ENCODE data around the gene RCOR1.

- no peak for TF ChIP-seq EZH2 (IDR thresholded peaks at IDR 0.05; ENCODE audit: borderline replicate concordance, insufficient read depth, low read length, poor library complexity, severe bottlenecking)
- TF ChIP-seq POLR2AphosphoS5 (IDR thresholded peaks at IDR 0.05), result no peak
- no peak for TF ChIP-seq CTCF (IDR thresholded peaks at IDR 0.05; ENCODE audit: poor library complexity, severe bottlenecking)
- no peak for TF ChIP-seq MXI1 (conservative IDR thresholded peaks at IDR 0.05; ENCODE audit: poor library complexity, severe bottlenecking)
- TF ChIP-seq EP300 (conservative IDR thresholded peaks at IDR 0.05; ENCODE audit: poor library complexity, severe bottlenecking), result no peak
- no peak for TF ChIP-seq SMC3 (conservative IDR thresholded peaks at IDR 0.05; ENCODE audit: poor library complexity)
- TF ChIP-seq TAF1 (IDR thresholded peaks at IDR 0.05; ENCODE audit: low read depth), result no peak
Observed at GRCh38 chr14:102675396-102675795, 82.9 kb downstream of the RCOR1 start.

All from neural cell (in vitro differentiated cells).